Ovary (tissue), 3 donors: ENCODE data around the gene PROS1.

Source experiments
- EP300 ChIP-seq: sonication (generic); formaldehyde crosslinking; IDR thresholded peaks from one replicate; pipeline ENCODE4 v1.6.1; 2017; ENCODE audit warnings: antibody characterized with exemption
- POLR2A ChIP-seq: fragments of 450-650 bp; IDR thresholded peaks from one replicate; pipeline ENCODE4 v1.6.1; 2017; ENCODE audit warnings: antibody characterized with exemption, mild to moderate bottlenecking, moderate library complexity
- TF ChIP-seq, protein P1 (sequence below), 3 donors: fragments of 450-650 bp in 2 of 3; fragments of 200-600 bp in 1 of 3; IDR thresholded peaks; one replicate each; pipeline versions ENCODE4 v1.5.1 to v1.8.0; 2016 to 2022; ENCODE audit warnings: antibody characterized with exemption in 3 of 3, mild to moderate bottlenecking in 1 of 3
- donor health status: DM: no; HTN: no; CAD: no.

DNA sequence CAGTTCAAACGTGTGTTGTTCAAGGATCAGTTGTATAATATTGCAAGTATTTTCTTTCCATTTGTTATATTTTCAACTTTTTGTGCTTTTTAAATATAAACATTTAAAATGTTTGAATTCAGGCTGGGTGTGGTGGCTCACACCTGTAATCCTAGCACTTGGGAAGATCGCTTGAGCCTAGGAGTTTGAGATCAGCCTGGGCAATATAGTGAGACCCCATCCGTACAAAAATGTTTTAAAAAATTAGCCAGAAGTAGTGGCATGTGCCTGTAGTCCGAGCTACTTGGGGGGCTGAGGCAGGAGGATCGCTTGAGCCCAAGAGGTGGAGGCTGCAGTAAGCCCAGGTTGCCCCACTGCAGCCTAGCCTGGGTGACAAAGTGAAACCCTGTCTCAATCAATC, 10.9 kb upstream of the PROS1 start:
- no peak for TF ChIP-seq POLR2A
- TF ChIP-seq, protein P1, sequence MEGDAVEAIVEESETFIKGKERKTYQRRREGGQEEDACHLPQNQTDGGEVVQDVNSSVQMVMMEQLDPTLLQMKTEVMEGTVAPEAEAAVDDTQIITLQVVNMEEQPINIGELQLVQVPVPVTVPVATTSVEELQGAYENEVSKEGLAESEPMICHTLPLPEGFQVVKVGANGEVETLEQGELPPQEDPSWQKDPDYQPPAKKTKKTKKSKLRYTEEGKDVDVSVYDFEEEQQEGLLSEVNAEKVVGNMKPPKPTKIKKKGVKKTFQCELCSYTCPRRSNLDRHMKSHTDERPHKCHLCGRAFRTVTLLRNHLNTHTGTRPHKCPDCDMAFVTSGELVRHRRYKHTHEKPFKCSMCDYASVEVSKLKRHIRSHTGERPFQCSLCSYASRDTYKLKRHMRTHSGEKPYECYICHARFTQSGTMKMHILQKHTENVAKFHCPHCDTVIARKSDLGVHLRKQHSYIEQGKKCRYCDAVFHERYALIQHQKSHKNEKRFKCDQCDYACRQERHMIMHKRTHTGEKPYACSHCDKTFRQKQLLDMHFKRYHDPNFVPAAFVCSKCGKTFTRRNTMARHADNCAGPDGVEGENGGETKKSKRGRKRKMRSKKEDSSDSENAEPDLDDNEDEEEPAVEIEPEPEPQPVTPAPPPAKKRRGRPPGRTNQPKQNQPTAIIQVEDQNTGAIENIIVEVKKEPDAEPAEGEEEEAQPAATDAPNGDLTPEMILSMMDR (IDR thresholded peaks at IDR 0.05) = no peak
- no peak for TF ChIP-seq EP300
